HL-60 (cell line): ENCODE results near the gene CCDC57.
"Not testable (repeated sequence)": the region's sequence is repeated elsewhere in the genome, so short reads cannot be mapped to it uniquely, and the experiment has no call there.

ENCODE experiments used
- DNase-seq, 2 experiments: peaks; one replicate each; pipeline ENCODE4 v3.0.0-alpha.2; 2010 to 2020; ENCODE audit warnings: low read depth in 1 of 2, low spot score in 1 of 2
- H3K27ac ChIP-seq: fragments of 250-450 bp; sonication (Bioruptor Pico); replicated peaks from 2 replicates; pipeline ENCODE4 v1.5.1; 2020; ENCODE audit warnings: mild to moderate bottlenecking, moderate library complexity
- H3K27me3 ChIP-seq: fragments of 250-450 bp; sonication (Bioruptor Pico); 2 replicates; pipeline ENCODE4 v1.5.1; 2021; ENCODE audit warnings: mild to moderate bottlenecking, moderate library complexity; ENCODE audit not compliant: insufficient read depth, poor library complexity, severe bottlenecking
- H3K4me3 ChIP-seq: replicated peaks from 2 replicates; pipeline ENCODE4 v1.5.1; 2011; ENCODE audit warnings: mild to moderate bottlenecking, control low read depth, low read length; ENCODE audit not compliant: insufficient read depth
- GABPA ChIP-seq: IDR thresholded peaks from 2 replicates; pipeline ENCODE4 v1.6.1; 2012; ENCODE audit warnings: low read depth
- POLR2AphosphoS5 ChIP-seq: IDR thresholded peaks from 2 replicates; pipeline ENCODE4 v1.6.1; 2012; ENCODE audit warnings: low read depth
- SPI1 ChIP-seq: IDR thresholded peaks from 2 replicates; pipeline ENCODE4 v1.6.1; 2012; ENCODE audit warnings: low read depth, mild to moderate bottlenecking, borderline replicate concordance
- TF ChIP-seq, protein P1 (sequence below): IDR thresholded peaks from 2 replicates; pipeline ENCODE4 v1.6.1; 2012; ENCODE audit warnings: low read depth; ENCODE audit not compliant: insufficient replicate concordance
- TF ChIP-seq, protein P2 (sequence below): IDR thresholded peaks from one replicate; pipeline ENCODE4 v1.5.1; 2011; ENCODE audit warnings: low read length, control low read depth, inconsistent platforms; ENCODE audit not compliant: insufficient read depth

CCDC57 gene

DNA sequence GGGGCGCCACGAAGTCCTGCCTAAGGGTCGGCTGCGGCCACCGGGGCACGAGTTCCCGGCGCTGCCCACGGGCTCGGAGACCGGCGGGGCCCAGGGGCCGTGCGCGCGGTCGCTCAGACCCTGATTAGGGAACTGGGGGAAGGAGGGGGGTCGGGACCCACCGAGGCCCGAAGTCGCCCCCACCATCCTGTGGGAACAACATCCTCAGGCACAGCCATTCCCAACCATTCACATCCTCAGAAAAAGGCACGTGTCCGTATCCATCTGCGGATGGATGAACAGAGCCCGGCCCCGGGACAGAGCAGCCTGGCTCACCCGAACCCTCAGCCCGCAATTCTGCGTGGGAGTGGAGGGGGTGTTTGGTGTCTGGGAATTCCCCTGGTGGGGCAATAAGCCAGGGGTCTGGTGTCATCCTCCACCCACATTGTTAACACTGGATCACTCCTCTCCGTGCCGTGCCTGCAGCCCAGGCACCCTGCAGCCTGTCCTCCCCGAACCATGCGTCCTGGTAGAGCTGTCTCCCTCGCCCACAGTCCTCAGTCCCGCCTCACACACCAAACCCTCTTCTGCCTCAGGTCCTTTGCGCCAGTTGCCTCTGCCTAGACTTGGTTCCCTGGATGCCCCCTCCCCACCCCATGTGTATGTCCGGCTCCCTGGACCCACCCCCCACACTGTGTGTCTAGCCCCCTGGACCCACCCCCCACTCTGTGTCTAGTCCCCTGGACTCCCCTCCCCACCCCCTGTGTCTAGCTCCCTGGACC is 789 bp upstream of the CCDC57 start:
- Histone ChIP-seq H3K27me3 (no peaks in the 10 kb centered on the region), H3K4me3 (peak overlapping the region; percentile 82), H3K27ac (peak overlapping the region; percentile 59)
- peak in 1 of 2 experiments; percentile 83 for DNase-seq
- TF ChIP-seq POLR2AphosphoS5 = peak; percentile 26; the same call in 1 of the 2 replicates
- TF ChIP-seq, protein P1, sequence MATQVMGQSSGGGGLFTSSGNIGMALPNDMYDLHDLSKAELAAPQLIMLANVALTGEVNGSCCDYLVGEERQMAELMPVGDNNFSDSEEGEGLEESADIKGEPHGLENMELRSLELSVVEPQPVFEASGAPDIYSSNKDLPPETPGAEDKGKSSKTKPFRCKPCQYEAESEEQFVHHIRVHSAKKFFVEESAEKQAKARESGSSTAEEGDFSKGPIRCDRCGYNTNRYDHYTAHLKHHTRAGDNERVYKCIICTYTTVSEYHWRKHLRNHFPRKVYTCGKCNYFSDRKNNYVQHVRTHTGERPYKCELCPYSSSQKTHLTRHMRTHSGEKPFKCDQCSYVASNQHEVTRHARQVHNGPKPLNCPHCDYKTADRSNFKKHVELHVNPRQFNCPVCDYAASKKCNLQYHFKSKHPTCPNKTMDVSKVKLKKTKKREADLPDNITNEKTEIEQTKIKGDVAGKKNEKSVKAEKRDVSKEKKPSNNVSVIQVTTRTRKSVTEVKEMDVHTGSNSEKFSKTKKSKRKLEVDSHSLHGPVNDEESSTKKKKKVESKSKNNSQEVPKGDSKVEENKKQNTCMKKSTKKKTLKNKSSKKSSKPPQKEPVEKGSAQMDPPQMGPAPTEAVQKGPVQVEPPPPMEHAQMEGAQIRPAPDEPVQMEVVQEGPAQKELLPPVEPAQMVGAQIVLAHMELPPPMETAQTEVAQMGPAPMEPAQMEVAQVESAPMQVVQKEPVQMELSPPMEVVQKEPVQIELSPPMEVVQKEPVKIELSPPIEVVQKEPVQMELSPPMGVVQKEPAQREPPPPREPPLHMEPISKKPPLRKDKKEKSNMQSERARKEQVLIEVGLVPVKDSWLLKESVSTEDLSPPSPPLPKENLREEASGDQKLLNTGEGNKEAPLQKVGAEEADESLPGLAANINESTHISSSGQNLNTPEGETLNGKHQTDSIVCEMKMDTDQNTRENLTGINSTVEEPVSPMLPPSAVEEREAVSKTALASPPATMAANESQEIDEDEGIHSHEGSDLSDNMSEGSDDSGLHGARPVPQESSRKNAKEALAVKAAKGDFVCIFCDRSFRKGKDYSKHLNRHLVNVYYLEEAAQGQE = no peak
- TF ChIP-seq SPI1 = peak; percentile 28; the same call in 1 of the 2 replicates
- no peak for TF ChIP-seq GABPA
- TF ChIP-seq, protein P2, sequence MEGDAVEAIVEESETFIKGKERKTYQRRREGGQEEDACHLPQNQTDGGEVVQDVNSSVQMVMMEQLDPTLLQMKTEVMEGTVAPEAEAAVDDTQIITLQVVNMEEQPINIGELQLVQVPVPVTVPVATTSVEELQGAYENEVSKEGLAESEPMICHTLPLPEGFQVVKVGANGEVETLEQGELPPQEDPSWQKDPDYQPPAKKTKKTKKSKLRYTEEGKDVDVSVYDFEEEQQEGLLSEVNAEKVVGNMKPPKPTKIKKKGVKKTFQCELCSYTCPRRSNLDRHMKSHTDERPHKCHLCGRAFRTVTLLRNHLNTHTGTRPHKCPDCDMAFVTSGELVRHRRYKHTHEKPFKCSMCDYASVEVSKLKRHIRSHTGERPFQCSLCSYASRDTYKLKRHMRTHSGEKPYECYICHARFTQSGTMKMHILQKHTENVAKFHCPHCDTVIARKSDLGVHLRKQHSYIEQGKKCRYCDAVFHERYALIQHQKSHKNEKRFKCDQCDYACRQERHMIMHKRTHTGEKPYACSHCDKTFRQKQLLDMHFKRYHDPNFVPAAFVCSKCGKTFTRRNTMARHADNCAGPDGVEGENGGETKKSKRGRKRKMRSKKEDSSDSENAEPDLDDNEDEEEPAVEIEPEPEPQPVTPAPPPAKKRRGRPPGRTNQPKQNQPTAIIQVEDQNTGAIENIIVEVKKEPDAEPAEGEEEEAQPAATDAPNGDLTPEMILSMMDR = no peak

DNA sequence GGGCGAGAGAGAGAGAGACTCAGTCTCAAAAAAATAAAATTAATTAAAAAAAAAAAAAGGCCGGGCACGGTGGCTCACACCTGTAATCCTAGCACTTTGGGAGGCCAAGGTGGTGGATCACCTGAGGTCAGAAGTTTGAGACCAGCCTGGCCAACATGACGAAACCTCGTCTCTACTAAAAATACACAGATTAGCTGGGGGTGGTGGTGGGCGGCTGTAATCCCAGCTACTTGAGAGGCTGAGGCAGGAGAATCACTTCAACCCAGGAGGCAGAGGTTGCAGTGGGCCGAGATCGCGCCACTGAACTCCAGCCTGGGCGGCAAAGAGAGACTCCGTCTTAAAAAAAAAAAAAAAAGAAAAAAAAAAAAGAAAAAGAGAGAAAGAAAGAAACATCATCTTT is 2.0 kb downstream of the CCDC57 start:
- H3K27me3 ChIP-seq, H3K27ac ChIP-seq, H3K4me3 ChIP-seq, DNase-seq: not testable (repeated sequence)

DNA sequence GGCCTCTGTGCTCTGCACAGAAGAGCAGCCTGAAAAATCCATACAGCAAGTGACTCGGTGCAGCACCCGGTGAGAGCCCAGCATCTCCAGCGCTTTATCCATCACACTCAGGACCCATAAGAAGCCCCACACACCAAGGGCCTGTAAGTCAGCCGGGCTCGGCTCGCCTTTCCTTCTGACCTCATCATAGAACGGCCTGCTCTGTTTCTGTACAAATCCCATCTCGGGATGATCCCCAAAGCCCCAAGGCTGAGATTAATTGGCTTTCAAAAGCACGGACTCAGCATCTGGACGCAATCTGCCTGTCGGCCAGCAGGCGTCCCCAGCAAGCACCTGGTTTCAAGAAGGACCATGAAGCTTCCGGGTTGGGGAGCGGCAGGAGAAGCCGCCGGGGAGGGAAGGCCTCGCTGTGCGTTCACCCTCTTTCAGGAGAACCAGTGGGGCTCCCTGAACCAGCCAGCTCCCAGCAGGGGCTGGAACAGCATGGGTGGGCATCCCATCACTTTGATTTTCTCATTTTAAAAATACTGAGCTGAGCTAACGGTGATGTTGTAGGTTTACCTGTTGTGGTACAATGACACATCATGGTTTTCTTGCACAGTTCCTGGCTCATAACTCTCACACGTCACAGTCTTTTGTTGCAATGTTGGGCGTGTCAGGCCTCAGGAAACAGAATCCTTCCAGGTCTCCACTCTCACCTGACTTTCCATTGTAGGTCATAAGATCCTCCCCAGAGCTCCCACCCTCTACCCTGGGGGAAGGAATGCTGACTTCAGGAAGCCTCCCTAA is 6.7 kb downstream of the CCDC57 start:
- Histone ChIP-seq H3K27me3 (no peaks in the 10 kb centered on the region), H3K27ac (peak overlapping the region; percentile 71), H3K4me3 (no peak overlapping the region)
- peak; percentile 83 for TF ChIP-seq POLR2AphosphoS5
- TF ChIP-seq GABPA = no peak
- TF ChIP-seq, protein P1 = no peak
- no peak for TF ChIP-seq SPI1
- TF ChIP-seq, protein P2 = peak; percentile 82
- peak; percentile 62 to 92 for DNase-seq
